ENCODE results near the gene WRNIP1.
A peak's percentile ranks its signal among the peaks of the same experiment; 100 is the strongest.

GRCh38 chr6:2790588-2791449 is 25.6 kb downstream of the WRNIP1 start:
- TF ChIP-seq CTCF (IDR thresholded peaks at IDR 0.05 in 8 of 11, conservative IDR thresholded peaks at IDR 0.05 in 3 of 11), result peak; percentile 49 to 87 (median 69)
- no peak for TF ChIP-seq POLR2A (IDR thresholded peaks at IDR 0.05)
- TF ChIP-seq POLR2AphosphoS5 (IDR thresholded peaks at IDR 0.05), result peak in 1 of 3 donors; percentile 50

Measured in spleen (tissue), 7 donors.